Middle frontal gyrus (tissue), 1 donor: ENCODE measurements around the gene PPOX.

Experiments
- DNase-seq: peaks from one replicate; pipeline ENCODE4 v3.0.0-alpha.2; 2015; ENCODE audit warnings: low spot score; ENCODE audit errors: extremely low spot score

The PPOX gene

GRCh38 chr1:161153176-161153575 lies 13.1 kb upstream of the PPOX start:
- DNase-seq = no peak

GRCh38 chr1:161153682-161154337 lies 12.4 kb upstream of the PPOX start, which contains the start of gene UFC1:
TSS of gene UFC1 (plus strand) at chr1:161153978. CDS start at chr1:161153998, 20 bp downstream.
- peak; percentile 83 for DNase-seq

DNA sequence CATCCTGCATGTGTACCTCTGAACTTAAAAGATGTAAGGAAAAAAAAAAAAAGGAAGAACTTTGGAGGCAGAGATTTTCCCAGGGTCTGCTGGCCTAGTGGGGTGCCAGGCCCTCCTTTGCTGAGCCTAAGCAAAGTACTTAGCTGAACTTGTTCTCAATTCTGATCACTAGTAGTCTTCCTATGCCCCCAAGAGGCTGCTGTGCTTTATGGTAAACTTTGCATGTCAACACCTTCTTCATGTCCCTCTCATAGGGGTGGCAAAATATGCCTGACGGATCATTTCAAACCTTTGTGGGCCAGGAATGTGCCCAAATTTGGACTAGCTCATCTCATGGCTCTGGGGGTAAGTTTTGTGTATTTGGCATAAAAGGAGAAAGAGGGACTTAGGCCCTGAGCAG lies 8.4 kb upstream of the PPOX start:
- DNase-seq = no peak

GRCh38 chr1:161158316-161159010 lies 7.8 kb upstream of the PPOX start:
- no peak for DNase-seq

- peak; percentile 94 for DNase-seq
Measured at GRCh38 chr1:161159087-161159912, 6.9 kb upstream of the PPOX start, which contains the start of gene USP21. TSS of gene USP21 (plus strand) at chr1:161159500. CDS start at chr1:161160641, 1,141 bp downstream.

GRCh38 chr1:161159913-161160243 lies 6.3 kb upstream of the PPOX start:
- DNase-seq = no peak

DNA sequence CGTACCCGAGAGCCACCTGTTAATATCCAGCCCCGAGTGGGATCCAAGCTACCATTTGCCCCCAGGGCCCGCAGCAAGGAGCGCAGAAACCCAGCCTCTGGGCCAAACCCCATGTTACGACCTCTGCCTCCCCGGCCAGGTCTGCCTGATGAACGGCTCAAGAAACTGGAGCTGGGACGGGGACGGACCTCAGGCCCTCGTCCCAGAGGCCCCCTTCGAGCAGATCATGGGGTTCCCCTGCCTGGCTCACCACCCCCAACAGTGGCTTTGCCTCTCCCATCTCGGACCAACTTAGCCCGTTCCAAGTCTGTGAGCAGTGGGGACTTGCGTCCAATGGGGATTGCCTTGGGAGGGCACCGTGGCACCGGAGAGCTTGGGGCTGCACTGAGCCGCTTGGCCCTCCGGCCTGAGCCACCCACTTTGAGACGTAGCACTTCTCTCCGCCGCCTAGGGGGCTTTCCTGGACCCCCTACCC lies 5.5 kb upstream of the PPOX start:
- no peak for DNase-seq

- no peak for DNase-seq
Measured at GRCh38 chr1:161161652-161162051, 4.6 kb upstream of the PPOX start.

DNA sequence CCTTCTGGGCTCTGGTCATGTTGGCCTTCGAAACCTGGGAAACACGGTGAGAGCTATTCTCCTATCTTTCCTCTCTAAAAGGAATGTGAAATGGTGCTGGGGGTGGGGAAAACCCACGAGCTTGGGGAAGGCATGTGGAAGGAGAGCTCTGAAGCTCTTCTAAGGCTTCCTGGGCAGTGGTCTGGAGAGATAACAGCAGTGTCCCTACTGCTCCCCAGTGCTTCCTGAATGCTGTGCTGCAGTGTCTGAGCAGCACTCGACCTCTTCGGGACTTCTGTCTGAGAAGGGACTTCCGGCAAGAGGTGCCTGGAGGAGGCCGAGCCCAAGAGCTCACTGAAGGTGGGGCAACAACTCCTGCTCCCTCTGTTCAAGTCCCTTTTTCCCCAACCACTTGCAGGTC lies 4.2 kb upstream of the PPOX start:
- DNase-seq = no peak

DNA sequence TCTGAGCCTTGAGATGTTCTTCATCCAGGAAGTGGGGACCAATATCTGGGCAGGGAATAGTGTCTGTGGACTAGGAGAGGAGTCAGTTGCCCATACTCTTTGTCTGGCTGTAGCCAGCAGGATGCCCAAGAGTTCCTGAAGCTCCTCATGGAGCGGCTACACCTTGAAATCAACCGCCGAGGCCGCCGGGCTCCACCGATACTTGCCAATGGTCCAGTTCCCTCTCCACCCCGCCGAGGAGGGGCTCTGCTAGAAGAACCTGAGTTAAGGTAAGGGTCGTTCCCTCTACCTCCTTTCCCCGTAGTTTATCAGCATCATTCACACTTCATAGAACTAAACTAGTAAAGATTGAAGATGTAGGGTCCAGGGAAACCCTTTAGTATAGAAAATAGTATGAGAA lies 3.4 kb upstream of the PPOX start:
- DNase-seq = no peak

- no peak for DNase-seq
Measured at GRCh38 chr1:161163793-161164192, 2.4 kb upstream of the PPOX start.

DNA sequence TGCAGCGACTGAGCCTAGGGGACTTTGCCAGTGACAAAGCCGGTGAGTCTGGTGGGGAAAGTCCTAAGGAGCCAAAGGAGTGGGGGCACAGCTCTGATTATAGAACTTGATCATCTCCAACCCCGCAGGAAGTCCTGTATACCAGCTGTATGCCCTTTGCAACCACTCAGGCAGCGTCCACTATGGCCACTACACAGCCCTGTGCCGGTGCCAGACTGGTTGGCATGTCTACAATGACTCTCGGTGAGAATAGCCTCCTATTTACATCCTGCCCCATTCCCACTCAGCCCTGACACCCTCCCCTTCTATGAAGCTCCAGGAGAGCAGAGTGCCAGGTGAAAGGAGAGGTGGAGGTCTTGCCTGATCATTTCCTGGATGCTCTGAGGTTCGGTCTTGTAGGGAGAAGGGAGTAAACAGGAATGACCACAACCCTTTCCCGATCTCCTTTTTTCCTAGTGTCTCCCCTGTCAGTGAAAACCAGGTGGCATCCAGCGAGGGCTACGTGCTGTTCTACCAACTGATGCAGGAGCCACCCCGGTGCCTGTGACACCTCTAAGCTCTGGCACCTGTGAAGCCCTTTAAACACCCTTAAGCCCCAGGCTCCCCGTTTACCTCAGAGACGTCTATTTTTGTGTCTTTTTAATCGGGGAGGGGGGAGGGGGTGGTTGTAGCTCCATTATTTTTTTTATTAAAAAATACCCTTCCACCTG lies 1.2 kb upstream of the PPOX start:
- DNase-seq = no peak

GRCh38 chr1:161166669-161167548 lies 683 bp downstream of the PPOX start:
- no peak for DNase-seq

- DNase-seq = no peak
Measured at GRCh38 chr1:161168906-161169305, 2.7 kb downstream of the PPOX start.

DNA sequence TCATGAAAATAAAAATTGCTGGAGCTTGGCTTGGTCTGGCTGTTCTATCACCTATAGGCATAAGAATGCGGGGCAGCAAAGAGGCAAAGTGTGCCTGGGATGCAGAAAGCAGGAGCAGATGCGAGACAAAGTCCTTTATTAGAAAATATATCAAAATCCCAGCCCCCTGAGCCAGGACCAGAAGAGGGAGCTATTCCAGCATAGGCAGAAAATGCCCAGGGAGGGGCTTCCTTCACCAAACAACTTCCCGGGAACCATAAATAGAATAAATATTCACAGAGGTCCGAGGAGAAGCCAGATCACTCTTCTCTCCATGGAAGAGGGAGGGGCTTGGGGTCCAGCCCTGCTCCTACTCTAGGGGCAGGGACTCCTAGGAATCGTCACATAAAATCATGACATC lies 5.0 kb downstream of the PPOX start:
- no peak for DNase-seq

DNA sequence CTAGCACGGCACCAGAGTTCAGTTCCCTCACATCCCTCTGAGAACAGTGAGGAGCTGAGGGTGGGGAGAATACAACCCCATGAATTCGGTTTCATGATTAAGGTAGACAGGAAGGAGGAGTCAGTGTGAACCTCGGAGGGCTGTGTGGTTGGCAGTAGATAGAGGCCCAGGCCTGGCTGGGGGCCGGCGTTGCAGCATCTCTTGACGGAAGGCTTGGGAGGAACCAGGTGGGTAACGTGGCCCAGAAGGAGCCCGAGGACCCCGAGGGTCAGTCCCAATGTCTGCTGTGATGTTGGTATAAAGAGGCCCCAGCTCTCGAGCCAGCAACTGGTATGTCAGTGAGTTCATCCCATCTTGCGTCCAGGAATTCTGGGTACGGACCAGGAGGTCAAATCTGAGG lies 5.5 kb downstream of the PPOX start:
- no peak for DNase-seq

GRCh38 chr1:161172349-161172748 lies 6.1 kb downstream of the PPOX start:
- no peak for DNase-seq

DNA sequence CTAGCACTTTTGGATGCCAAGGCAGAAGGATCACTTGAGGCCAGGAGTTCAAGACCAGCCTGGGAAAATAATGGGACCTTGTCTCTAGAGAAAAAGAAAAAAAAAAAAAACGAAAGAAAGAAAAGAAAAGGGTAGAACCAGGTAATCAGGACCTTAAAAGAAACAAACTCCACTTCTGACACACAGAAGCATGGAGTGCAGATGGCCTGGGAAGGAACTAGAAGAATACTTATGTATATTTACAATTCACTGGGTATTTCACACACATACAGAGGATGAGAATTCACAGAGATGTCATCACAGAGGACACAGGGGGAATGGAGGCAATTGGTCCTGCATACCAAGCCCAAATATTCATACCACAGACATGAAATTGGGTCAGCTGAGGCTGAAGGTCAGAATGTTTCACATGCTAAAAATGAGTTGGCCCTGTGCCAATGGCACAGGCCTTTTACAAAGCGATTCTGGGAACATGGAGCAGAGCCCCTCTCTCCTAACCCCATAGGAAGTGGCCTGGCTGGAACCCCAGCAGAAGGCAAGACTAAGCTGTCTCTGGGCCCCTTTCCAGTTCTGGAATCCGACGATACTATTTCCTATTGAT lies 6.7 kb downstream of the PPOX start:
- DNase-seq = no peak

DNA sequence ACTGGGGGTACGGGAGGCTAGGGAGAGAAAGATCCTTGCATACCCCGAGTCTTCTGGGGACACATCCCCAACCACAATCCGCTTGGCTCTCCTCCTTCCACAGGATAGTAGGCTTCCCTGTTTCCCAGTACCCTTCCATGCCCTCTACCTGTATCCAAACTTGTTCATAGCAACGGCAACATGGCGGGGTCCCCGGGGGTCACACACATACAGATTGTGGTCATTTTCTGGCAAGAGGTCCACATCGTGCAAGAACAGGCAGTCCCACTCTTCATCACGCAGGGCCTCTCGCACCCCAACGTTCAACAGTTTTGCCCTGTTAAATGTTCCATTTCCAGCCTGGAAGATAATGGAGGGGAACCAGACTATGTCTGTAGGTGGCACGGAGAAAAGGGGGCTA lies 7.5 kb downstream of the PPOX start:
- DNase-seq = no peak

GRCh38 chr1:161174911-161175310 lies 8.7 kb downstream of the PPOX start:
- DNase-seq = no peak
